NCI-H748 treated with DMSO at 0.1 percent for 48 hours (cell line): Measurements from ENCODE around the gene SP5.
"Not testable (repeated sequence)": the region's sequence is repeated elsewhere in the genome, so short reads cannot be mapped to it uniquely, and the experiment has no call there.

Source experiments
- DNase-seq: peaks from one replicate; lab custom pipeline; 2025; lab: John Stamatoyannopoulos, UW

The SP5 gene

DNA sequence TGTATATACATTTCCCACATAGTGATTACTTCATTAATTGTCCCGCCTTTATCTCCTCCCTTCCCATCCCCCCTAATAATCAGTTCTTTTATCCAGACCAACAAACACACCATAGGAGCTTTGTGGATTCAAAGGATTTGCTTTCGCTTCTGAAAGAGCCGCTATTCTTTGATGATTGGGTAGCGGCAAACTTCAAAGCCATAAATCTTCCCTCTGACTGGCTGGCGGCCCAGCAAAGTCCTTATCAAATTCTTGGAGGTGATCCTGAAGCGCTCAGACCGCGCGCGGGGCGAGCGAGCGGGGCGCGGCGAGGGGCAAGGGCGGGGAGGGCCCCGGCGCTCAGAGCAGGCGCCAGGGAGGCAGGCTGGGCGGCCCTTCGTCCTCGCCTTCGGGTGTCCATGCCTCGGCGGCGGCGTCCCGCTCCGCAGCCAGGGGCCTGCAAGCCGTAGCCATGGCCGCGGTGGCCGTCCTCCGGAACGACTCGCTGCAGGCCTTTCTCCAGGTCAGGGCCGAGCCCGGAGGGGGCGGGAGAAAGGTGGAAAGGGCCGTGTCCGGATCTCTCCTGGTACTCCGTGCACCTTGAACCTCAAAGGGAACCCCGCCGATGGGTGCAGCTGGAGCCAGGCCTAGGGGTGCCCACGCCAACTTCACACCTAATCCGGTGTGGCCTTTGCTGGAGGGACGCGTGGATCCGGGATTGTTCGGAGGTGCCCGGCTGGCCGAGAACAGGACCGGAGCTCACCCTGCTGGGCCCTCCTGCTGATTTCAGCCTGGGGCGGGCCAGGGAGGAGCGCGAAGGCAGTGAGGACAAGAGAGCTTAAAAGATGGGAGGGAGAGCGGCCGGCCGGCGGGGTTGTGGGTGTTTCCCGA is at the start of gene SP5:
SP5 (plus strand) TSS at position 276 of the 870 bp plus-strand sequence; CDS start at position 452, 176 bp downstream.
- DNase-seq, result peak; percentile 57

- DNase-seq, result no peak
Measured at GRCh38 chr2:170665743-170666142, 49.4 kb upstream of the SP5 start.

DNA sequence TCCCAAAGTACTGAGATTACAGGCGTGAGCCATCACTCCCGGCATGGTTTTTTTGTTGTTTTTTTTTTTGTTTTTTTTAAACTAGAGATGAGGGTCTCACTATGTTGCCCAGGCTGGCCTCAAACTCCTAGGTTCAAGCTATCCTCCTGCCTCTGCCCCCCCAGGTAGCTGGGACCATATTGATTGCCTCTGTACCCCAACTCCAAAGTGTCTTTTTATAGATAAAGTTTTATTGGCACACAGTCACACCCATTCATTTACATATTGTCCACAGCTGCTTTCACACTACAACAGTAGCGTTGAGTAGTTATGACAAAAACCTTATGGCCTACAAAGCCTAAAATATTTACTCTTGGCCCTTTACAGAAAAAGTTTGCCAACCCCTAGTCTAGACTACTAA is 45.2 kb upstream of the SP5 start:
- no peak for DNase-seq

DNA sequence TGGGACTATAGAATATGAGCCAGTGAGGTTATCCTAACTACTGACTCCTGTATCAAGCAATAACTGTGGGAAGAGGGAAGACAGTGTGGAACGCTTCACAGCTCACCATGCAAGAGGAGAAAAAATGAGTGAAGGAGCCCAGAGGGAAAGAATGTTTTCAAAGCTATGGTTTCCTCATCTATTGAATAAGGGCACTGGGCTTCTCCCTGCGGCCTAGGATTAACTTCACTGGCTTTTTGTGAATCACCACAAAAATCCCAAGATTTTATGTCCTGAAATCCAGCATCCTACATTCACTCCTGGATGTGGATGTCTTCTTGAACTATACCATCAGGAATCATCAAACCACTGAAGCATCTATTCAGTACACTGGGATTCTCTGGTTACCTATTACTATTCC is 44.5 kb upstream of the SP5 start:
- no peak for DNase-seq

- no peak for DNase-seq
Measured at GRCh38 chr2:170671079-170671478, 44.1 kb upstream of the SP5 start.

DNA sequence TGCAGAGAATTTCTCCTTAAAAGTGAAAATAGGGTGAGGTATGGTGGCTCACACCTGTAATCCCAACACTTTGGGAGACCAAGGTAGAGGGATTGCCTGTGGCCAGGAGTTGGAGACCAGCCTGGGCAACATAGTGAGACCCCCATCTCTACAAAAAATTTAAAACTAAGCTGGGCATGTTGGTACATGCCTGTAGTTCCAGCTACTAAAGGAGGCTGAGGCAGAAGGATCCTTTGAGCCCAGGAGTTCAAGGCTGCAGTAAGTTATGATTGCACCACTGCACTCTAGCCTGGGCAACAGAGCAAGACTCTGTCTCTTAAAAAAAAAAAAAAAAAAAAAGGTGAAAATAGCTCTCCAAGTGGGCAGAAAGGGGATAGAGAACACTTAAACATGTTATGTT is 40.9 kb upstream of the SP5 start:
- DNase-seq, result not testable (repeated sequence)

GRCh38 chr2:170675701-170676100 is 39.4 kb upstream of the SP5 start:
- DNase-seq, result no peak

DNA sequence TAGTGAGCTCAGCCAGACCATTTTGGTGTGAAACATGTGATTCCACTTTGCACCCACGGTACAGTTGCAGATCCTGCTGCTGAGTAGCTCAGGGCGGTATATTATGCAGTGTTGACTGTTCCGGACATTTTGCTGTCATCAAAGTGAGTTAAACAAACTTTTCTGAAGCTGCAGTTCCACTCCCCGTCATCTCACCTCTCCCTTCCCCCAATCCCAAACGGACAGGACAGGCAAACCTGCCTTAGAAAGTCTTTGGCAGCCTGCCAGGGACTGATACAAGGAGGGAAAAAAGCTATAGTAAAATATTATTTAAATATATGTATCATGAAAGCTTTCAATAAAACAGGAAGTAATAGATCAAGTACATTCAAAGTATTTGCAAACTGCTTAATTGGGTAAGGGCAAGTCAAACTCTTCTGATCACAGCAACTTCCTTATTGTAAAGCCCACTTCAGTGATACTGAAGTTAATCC is 35.5 kb upstream of the SP5 start:
- DNase-seq, result no peak

GRCh38 chr2:170680172-170680941 is 34.8 kb upstream of the SP5 start:
- no peak for DNase-seq

DNA sequence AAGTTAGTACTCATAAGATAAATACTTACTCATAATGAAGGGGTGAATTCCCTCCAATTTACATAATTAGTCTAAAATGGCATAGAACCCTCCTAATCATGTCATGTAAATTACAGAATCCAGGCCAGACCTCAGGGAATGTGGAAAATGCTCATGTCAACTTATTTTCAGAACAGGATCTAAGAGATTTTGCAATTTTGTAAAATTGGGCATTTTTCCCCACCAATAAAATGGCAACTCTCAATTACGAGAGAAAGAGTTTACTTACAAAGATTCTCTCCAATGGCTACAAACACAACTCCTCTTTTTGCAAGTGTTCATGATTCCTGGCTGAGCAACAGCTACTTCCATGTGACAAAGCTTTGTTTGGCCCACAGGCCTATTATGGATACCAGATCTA is 33.8 kb upstream of the SP5 start:
- DNase-seq, result no peak

- DNase-seq, result no peak
Measured at GRCh38 chr2:170685591-170685990, 29.5 kb upstream of the SP5 start.

GRCh38 chr2:170689481-170689880 is 25.7 kb upstream of the SP5 start:
- DNase-seq, result no peak

DNA sequence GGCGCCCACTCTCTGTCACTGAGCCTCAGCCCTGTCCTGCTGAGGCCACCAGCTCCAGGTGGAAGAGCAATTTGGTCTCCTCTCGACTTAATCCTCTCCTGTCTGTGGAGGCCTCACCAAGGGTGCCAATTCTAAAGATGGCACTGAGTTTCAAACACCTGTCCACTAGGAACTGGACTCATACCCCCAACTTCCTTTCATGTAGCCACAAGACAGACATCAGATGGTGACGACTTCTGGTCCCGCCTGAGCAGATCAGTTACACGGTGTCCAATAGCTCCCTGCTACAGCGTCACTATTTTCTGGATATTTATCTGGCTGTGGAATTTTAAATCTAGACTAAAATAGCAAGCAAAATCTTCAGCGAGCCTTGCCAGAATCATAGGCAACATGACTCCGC is 24.5 kb upstream of the SP5 start:
- DNase-seq, result no peak

DNA sequence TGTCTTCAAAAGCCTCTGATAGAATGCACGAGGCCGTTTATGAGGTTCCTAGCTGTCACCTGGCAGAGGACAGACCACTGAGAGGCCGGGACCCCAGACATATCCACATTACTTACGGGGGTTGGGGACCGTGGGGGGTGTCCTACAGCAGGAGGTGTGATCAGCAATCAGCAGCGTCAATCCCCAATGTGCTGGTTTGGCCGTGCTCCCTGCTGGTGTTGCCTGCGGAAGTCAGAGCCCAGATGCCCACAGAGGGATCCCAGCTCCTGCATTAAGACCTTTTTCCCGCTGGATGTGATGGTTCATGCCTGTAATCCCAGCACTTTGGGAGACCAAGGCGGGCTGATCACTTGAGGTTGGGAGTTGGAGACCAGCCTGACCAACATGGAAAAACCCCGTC is 20.8 kb upstream of the SP5 start:
- DNase-seq, result no peak

- no peak for DNase-seq
Measured at GRCh38 chr2:170695521-170696410, 19.4 kb upstream of the SP5 start.

DNA sequence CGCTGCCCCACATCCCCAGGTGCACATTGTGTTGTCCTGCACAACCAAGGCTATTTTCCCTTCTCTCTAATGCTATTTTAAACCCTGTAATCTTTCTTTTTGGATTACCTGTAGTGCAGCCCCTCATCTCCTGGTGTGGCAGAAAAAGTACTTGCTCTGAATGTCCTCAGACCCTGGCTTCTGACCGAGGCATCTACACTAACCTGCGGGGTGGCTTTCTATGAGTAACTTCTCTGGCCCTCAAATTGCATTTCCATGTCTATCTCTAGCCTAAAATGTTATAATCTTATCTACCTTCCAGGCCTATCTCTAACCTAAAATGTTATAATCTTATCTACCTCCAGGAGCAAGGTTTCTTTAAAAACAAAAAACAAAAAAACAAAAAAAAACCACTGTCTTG is 18.2 kb upstream of the SP5 start:
- no peak for DNase-seq

DNA sequence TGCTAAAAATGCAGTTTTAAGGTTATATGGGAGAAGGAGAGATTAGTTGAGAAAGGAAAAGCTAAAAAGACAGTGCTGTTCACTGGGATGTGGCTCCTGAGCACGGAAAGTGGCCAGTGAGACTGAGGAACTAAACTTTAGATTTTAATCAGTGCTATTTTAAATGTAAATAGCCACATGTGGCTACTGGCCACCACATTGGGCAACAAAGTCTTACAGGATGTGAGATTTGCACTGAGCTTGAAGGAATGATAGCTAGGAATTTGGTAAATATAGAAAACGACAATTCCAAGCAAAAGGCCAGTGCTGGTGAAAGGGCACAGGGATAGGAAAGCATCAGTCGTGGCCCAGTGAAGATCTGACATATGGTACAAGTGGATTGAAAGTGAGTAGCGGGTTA is 14.1 kb upstream of the SP5 start:
- DNase-seq, result no peak

GRCh38 chr2:170703776-170704476 is 11.2 kb upstream of the SP5 start:
- DNase-seq, result no peak

GRCh38 chr2:170707821-170708795 is 7.0 kb upstream of the SP5 start:
- DNase-seq, result no peak

DNA sequence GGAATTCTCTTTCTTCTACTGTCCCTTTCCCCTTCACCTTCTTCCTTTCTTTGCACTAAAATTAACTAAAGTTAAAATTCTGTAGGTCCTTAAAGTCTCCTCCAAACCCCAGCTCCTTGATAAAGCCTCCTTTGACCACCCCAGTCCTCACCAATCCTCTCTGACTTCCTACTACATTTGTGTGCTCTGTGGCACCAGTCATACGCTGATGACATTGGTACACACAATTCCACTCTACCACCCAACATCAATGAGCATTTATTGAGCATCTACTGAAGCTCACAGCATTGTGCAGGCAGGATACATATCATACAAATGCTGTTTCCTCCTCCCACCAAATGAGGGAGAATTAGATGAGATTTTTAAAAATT is 4.5 kb upstream of the SP5 start:
- no peak for DNase-seq
